Psoas muscle (tissue), 8 donors: ENCODE data around the gene CYP21A2. TPM values are rescaled to one million over a fixed set of nuclear protein-coding genes. Genes with fewer than 3 reads are reported as not detected.
"Not testable (repeated sequence)": the region's sequence is repeated elsewhere in the genome, so short reads cannot be mapped to it uniquely, and the experiment has no call there.

ENCODE experiments used
- ATAC-seq, 4 donors: fragments of 200-7000 bp; cut with Tn5 transposase; one replicate each; pipeline ENCODE4 v1.9.1; 2020; ENCODE audit warnings: moderate library complexity in 3 of 4, mild to moderate bottlenecking in 2 of 4
- DNase-seq, 2 donors: peaks; one replicate each; pipeline ENCODE4 v3.0.0-alpha.2; 2020
- H3K27ac ChIP-seq: fragments of 200-600 bp; one replicate; pipeline ENCODE4 v1.8.0; 2022
- H3K27me3 ChIP-seq, 3 donors: fragments of 200-600 bp in 1 of 3; one replicate each; pipeline versions ENCODE4 v1.6.1 to v1.8.0; 2013 to 2022; ENCODE audit warnings: low read length in 2 of 3, mild to moderate bottlenecking in 2 of 3, moderate library complexity in 1 of 3; ENCODE audit not compliant: insufficient read depth in 3 of 3
- H3K36me3 ChIP-seq, 2 donors: fragments of 200-600 bp in 1 of 2; one replicate each; pipeline versions ENCODE4 v1.6.1 to v1.8.0; 2013 to 2022; ENCODE audit warnings: low read depth in 1 of 2, mild to moderate bottlenecking in 1 of 2, moderate library complexity in 1 of 2; ENCODE audit not compliant: insufficient read depth in 1 of 2
- H3K4me1 ChIP-seq: fragments of 200-600 bp; one replicate; pipeline ENCODE4 v1.8.0; 2022
- H3K4me3 ChIP-seq: fragments of 200-600 bp; one replicate; pipeline ENCODE4 v1.8.0; 2022; ENCODE audit warnings: mild to moderate bottlenecking
- H3K9me3 ChIP-seq: fragments of 200-600 bp; one replicate; pipeline ENCODE4 v1.8.0; 2022
- WGBS, 3 donors: extraction: QIAGEN DNeasy Blood & Tissue Kit; methylation state at CpG; one replicate each; pipeline versions ENCODE4 v1.1.6 to v1.1.7; 2013; 5-methylcytosine and 5-hydroxymethylcytosine counted together
- intact Hi-C, 2 donors: fragments of 100-400 bp; cut with DNase I; formaldehyde crosslinking; loops; one replicate each; pipeline versions ENCODE4 v1.11.0 to v1.14.2; 2022
- long read RNA-seq, 2 donors: library from polyadenylated mRNA; unstranded; transcript quantifications; one replicate each; pipeline ENCODE4 v2.0.0, GENCODE V29; 2021
- polyA plus RNA-seq, 3 donors: library from polyadenylated mRNA; stranded (reverse); fragments of 200-250 nt; gene quantifications; one replicate each; pipeline ENCODE4 v1.2.3, GENCODE V29; 2013
- total RNA-seq, 4 donors: library from RNA; stranded (reverse); fragmentation: NEBNext Ultra II Directional in 2 of 4; extraction: Animal tissue kit (Norgen Biotek cat#: 25700) in 2 of 4; gene quantifications; one replicate each; pipeline versions ENCODE4 v1.2.1 to v1.2.4, GENCODE V29; 2021 to 2023
- donor health status: healthy with polysubstance abuse.
- donor health status: DM: no; HTN: no; CAD: no; lungs with moderate emphysema.
- donor health status: Bipolar disorder and iron deficiency.
- donor health status: healthy.
- donor health status: DM: yes; HTN: yes; CAD: no.
- donor health status: DM: no; HTN: no; CAD: no.
- donor health status: DM: no; HTN: no; CAD: no.
- donor health status: DM: yes; HTN: yes; CAD: no.

The CYP21A2 gene
- 1 to 10 TPM in 1 of 4 donors, under 1 TPM in 1, not detected in 2; 0.19 to 9.9 TPM for total RNA-seq
- polyA plus RNA-seq, result under 1 TPM in 2 of 3 donors, not detected in 1; 0.05 to 0.10 TPM
- long read RNA-seq, donor 1, result 0 reads
- long read RNA-seq, donor 2, partial matches to known transcripts, result 1 of 1 reads
- long read RNA-seq, donor 2, other reads (novel, unspliced or antisense), result 0 of 1 reads

DNA sequence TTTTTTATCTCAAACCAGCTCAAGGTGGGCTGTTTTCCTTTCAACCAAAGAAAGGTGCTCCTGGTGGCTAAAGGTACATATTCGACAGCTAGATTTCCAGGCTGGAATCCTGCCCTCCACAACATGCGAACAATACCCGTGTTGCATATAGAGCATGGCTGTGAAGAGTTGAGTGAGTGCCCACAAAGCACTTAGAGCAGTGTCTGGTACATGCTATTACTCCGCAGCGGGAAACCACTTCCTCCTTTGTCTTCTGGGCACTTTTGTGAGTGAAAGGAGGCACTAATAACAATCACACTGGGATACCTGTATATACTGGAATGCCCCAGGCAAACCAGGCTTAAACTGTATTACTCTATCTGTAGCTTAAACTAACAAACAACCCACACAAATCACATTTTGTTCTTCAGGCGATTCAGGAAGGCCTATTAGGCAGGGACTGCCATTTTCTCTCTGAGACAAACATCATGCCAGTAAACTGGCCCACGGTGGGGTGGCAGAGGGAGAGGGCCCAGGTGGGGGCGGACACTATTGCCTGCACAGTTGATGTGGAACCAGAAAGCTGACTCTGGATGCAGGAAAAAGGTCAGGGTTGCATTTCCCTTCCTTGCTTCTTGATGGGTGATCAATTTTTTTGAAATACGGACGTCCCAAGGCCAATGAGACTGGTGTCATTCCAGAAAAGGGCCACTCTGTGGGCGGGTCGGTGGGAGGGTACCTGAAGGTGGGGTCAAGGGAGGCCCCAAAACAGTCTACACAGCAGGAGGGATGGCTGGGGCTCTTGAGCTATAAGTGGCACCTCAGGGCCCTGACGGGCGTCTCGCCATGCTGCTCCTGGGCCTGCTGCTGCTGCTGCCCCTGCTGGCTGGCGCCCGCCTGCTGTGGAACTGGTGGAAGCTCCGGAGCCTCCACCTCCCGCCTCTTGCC lies at the start of gene CYP21A2:
CYP21A2 (plus strand) TSS at position 818 of the 927 bp plus-strand sequence; CDS start at position 826, 8 bp downstream.
- H3K27ac ChIP-seq, H3K27me3 ChIP-seq, H3K4me1 ChIP-seq, intact Hi-C loops, H3K36me3 ChIP-seq, ATAC-seq, H3K9me3 ChIP-seq, H3K4me3 ChIP-seq: not testable (repeated sequence)
- DNase-seq, result peak in 1 of 2 donors; percentile 45
- 80 to 84% (median 83%) methylated on average over 9 to 15 of the region's 19 CpGs for WGBS, 3 donors

DNA sequence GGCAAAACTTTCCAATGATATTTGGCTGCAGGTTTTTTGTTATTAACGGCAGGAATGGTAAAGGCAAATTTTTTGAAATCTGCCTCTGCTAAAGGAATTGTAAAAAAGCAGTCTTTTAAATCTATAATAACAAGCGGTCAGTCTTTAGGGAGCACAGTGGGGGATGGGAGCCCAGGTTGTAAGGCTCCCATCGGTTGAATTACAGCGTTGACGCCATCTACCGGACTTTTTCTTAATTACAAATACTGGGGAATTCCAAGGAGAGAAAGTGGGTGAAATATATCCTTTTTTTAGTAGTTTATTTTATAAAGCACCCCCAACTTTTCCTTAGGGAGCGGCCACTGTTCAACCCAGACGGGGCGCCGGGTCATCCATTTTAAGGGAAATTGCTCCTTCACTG lies 48.9 kb upstream of the CYP21A2 start:
- H3K27ac ChIP-seq, intact Hi-C loops, H3K27me3 ChIP-seq, H3K9me3 ChIP-seq, DNase-seq, H3K36me3 ChIP-seq, H3K4me3 ChIP-seq, H3K4me1 ChIP-seq, ATAC-seq: not testable (repeated sequence)
- WGBS, 3 donors, result no CpG with 5 or more reads among the region's 10 CpGs

DNA sequence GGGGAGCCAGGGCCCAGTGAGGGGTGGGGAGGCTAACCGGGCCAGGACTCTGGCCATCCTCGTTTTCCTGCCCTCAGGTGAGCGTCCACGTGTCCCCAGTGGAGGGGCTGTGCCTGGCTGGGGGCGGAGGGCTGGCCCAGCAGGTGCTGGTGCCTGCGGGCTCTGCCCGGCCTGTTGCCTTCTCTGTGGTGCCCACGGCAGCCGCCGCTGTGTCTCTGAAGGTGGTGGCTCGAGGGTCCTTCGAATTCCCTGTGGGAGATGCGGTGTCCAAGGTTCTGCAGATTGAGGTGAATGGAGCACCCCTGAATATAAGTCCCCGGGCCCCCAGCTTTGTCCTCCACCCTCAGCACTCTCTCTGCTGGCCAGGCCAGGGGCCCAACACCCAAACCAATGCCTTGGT lies 43.8 kb upstream of the CYP21A2 start:
- ATAC-seq, H3K4me1 ChIP-seq, H3K9me3 ChIP-seq, H3K4me3 ChIP-seq, intact Hi-C loops, H3K36me3 ChIP-seq, H3K27ac ChIP-seq, H3K27me3 ChIP-seq, DNase-seq: not testable (repeated sequence)
- 93 to 97% (median 95%) methylated on average over 5 to 9 of the region's 14 CpGs for WGBS, 3 donors

DNA sequence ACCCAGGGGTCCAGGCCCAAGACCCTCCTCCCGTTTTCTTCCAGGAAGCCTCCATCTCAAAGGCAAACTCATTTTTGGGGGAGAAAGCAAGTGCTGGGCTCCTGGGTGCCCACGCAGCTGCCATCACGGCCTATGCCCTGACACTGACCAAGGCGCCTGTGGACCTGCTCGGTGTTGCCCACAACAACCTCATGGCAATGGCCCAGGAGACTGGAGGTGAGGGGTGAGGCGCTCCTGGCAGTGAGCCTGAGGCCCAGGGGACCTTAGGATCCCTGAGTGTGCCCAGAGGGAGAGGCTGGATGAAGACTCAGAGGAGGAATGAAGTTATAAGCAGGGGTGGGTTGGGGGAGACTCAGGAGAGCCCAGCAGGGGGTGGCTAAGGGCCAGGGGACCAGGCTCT lies 41.8 kb upstream of the CYP21A2 start:
- H3K27me3 ChIP-seq, H3K27ac ChIP-seq, H3K9me3 ChIP-seq, H3K36me3 ChIP-seq, intact Hi-C loops, ATAC-seq, H3K4me3 ChIP-seq, H3K4me1 ChIP-seq: not testable (repeated sequence)
- DNase-seq, result peak in 1 of 2 donors; percentile 40
- 92 to 94% (median 94%) methylated on average over 5 to 6 of the region's 6 CpGs for WGBS, 3 donors

DNA sequence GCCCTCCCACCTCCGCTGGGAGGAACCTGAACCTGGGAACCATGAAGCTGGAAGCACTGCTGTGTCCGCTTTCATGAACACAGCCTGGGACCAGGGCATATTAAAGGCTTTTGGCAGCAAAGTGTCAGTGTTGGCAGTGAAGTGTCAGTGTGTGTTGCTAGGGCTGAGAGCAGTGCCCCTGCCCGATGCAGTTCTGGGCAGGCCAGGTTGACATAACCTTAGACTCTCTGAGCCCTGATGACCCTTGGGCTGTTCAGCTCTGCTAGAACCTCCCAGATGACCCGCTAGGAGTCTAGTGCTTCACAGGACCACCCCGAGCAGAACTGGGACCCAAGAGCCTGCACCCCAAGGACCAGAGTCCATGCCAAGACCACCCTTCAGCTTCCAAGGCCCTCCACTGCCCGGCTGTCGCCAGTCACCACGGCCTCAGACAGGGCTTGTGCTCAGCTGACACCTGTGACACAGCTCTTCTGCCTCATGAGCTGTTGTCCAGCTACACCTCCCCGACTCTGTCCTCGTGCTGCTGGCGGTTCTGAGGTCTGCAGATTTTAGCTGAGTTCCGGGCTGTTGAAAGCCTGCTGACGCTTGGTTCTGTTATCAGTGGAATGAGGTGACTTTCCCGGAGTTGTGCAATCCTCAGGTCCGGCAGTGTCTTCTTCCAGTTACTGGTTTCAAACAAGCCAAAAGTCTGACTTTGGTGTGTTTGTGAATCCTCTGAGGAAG lies 35.5 kb upstream of the CYP21A2 start:
- not testable (repeated sequence) for H3K4me1 ChIP-seq
- WGBS, 3 donors, result no CpG with 5 or more reads among the region's 15 CpGs

DNA sequence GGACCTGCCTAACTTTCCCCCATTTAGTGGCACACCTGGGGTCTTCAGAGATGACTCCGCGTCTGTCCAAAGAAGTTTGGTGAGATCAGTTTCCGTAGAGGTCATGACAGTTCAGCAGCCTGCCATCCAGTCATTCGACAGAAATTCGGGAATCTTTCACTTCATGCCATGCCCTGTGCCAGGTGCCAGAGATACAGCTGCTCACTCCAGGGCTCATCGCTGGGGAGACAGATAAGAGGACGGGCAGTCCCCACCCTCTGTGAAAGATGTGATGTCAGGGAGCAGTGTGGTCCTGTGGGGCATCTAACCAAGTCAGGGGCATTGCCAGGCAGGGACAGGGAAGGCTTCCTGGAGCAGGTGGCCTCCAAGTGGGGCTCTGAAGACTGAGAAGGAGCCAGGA lies 34.9 kb upstream of the CYP21A2 start:
- DNase-seq, H3K27ac ChIP-seq, intact Hi-C loops, H3K4me3 ChIP-seq, ATAC-seq, H3K9me3 ChIP-seq, H3K36me3 ChIP-seq, H3K27me3 ChIP-seq, H3K4me1 ChIP-seq: not testable (repeated sequence)
- WGBS, 3 donors, result no CpG with 5 or more reads among the region's 7 CpGs

More for the DNA sequence above, 35.5 kb upstream of the CYP21A2 start:
- peak in 1 of 4 donors; percentile 11 for ATAC-seq
- H3K4me3 ChIP-seq, DNase-seq, intact Hi-C loops, H3K27me3 ChIP-seq, H3K27ac ChIP-seq, H3K9me3 ChIP-seq, H3K36me3 ChIP-seq: not testable (repeated sequence)

DNA sequence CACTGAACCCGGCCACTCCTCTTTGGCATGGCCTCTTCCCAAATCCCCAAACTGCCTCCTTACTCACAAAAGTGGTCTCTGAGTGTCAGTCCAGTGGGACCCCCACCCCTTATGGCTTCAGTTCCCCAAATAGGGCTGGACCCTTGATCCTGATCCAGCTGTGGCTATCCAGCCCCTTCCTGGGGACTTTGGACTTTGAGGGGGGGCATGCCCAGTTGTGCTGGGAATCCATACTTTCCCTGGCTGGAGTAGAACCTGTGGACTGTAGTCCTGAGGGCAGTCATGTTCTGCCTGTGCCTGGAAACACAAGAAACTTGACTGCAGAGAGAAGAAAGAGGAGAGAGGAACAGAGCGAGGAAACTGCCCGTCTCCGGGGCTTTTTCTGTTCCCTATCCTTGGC lies 33.8 kb upstream of the CYP21A2 start:
- H3K4me3 ChIP-seq, intact Hi-C loops, H3K27me3 ChIP-seq, ATAC-seq, H3K4me1 ChIP-seq, H3K27ac ChIP-seq, H3K9me3 ChIP-seq, H3K36me3 ChIP-seq: not testable (repeated sequence)
- peak; percentile 1 to 24 for DNase-seq
- WGBS, 3 donors, result 71 to 74% (median 72%) methylated on average over 3 to 4 of the region's 4 CpGs

DNA sequence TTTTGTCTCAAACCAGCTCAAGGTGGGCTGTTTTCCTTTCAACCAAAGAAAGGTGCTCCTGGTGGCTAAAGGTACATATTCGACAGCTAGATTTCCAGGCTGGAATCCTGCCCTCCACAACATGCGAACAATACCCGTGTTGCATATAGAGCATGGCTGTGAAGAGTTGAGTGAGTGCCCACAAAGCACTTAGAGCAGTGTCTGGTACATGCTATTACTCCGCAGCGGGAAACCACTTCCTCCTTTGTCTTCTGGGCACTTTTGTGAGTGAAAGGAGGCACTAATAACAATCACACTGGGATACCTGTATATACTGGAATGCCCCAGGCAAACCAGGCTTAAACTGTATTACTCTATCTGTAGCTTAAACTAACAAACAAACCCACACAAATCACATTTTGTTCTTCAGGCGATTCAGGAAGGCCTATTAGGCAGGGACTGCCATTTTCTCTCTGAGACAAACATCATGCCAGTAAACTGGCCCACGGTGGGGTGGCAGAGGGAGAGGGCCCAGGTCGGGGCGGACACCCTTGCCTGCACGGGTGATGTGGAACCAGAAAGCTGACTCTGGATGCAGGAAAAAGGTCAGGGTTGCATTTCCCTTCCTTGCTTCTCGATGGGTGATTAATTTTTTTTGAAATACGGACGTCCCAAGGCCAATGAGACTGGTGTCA lies 33.2 kb upstream of the CYP21A2 start:
- H3K36me3 ChIP-seq, H3K4me3 ChIP-seq, H3K27me3 ChIP-seq, H3K4me1 ChIP-seq, ATAC-seq, H3K27ac ChIP-seq, intact Hi-C loops, H3K9me3 ChIP-seq: not testable (repeated sequence)
- 62 to 67% (median 66%) methylated on average over 9 of the region's 13 CpGs for WGBS, 3 donors
- peak in 1 of 2 donors; percentile 12 for DNase-seq

DNA sequence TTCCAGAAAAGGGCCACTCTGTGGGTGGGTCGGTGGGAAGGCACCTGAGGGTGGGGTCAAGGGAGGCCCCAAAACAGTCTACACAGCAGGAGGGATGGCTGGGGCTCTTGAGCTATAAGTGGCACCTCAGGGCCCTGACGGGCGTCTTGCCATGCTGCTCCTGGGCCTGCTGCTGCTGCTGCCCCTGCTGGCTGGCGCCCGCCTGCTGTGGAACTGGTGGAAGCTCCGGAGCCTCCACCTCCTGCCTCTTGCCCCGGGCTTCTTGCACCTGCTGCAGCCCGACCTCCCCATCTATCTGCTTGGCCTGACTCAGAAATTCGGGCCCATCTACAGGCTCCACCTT lies 32.7 kb upstream of the CYP21A2 start:
- peak; percentile 15 to 42 for DNase-seq
- H3K4me3 ChIP-seq, H3K9me3 ChIP-seq, H3K36me3 ChIP-seq, intact Hi-C loops, H3K27me3 ChIP-seq, ATAC-seq, H3K4me1 ChIP-seq, H3K27ac ChIP-seq: not testable (repeated sequence)
- WGBS, 3 donors, result 50 to 68% (median 63%) methylated on average over 3 to 8 of the region's 9 CpGs

DNA sequence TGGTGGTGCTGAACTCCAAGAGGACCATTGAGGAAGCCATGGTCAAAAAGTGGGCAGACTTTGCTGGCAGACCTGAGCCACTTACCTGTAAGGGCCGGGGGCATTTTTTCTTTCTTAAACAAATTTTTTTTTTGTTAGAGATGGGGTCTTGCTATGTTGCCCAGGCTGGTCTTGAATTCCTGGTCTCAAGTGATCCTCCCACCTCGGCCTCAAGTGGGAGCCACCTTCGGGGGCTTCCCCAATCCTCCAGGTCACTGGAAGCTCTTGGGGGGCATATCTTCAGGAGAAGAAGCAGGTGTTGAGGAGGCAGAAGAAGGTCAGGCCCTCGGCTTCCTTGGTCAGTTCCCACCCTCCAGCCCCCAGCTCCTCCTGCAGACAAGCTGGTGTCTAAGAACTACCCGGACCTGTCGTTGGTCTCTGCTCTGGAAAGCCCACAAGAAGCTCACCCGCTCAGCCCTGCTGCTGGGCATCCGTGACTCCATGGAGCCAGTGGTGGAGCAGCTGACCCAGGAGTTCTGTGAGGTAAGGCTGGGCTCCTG lies 32.2 kb upstream of the CYP21A2 start:
- intact Hi-C loops, H3K36me3 ChIP-seq: not testable (repeated sequence)
- 64 to 69% (median 67%) methylated on average over 8 of the region's 8 CpGs for WGBS, 3 donors

More for the DNA sequence above, 32.2 kb upstream of the CYP21A2 start:
- ATAC-seq, H3K27me3 ChIP-seq, H3K4me3 ChIP-seq, H3K4me1 ChIP-seq, H3K27ac ChIP-seq, H3K9me3 ChIP-seq: not testable (repeated sequence)
- DNase-seq, result peak in 1 of 2 donors; percentile 10
